ENCODE measurements around the gene ARHGEF4.

DNA sequence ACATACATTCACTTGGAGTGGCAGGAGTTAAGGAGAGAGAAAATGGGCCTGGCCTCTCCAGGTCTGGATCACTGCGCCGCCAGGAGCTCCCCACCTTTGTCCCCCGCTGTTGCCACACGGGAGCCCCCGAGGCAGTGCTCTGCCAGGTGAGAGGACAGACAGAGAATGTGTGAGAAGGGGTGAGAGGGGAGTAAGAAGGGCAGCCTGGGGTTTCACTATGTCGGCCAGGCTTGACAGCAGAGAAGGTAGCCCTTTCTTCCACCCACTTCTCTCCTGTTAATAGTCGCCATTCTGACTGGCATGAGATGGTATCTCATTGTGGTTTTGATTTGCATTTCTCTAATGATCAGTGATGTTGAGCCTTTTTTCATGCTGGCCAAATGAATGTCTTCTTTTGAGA, 26.2 kb upstream of the ARHGEF4 start:
- TF ChIP-seq, protein P1, sequence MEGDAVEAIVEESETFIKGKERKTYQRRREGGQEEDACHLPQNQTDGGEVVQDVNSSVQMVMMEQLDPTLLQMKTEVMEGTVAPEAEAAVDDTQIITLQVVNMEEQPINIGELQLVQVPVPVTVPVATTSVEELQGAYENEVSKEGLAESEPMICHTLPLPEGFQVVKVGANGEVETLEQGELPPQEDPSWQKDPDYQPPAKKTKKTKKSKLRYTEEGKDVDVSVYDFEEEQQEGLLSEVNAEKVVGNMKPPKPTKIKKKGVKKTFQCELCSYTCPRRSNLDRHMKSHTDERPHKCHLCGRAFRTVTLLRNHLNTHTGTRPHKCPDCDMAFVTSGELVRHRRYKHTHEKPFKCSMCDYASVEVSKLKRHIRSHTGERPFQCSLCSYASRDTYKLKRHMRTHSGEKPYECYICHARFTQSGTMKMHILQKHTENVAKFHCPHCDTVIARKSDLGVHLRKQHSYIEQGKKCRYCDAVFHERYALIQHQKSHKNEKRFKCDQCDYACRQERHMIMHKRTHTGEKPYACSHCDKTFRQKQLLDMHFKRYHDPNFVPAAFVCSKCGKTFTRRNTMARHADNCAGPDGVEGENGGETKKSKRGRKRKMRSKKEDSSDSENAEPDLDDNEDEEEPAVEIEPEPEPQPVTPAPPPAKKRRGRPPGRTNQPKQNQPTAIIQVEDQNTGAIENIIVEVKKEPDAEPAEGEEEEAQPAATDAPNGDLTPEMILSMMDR (optimal IDR thresholded peaks at IDR 0.05 in 1 of 3, IDR thresholded peaks at IDR 0.05 in 1 of 3, conservative IDR thresholded peaks at IDR 0.05 in 1 of 3; ENCODE audit: extremely low read depth in 1 of 3, insufficient read depth in 2 of 3, low read length in 3 of 3) = no peak
- TF ChIP-seq EZH2 (IDR thresholded peaks at IDR 0.05; ENCODE audit: low read length) = no peak

Data from keratinocyte (primary cell).